GM15510 (cell line): ENCODE results near the gene CDK5.

ENCODE experiments used
- POLR2A ChIP-seq: IDR thresholded peaks from 3 replicates; pipeline ENCODE4 v1.6.1; 2011; ENCODE audit warnings: borderline replicate concordance; ENCODE audit not compliant: insufficient read length; ENCODE audit errors: extremely low read depth

The CDK5 gene

DNA sequence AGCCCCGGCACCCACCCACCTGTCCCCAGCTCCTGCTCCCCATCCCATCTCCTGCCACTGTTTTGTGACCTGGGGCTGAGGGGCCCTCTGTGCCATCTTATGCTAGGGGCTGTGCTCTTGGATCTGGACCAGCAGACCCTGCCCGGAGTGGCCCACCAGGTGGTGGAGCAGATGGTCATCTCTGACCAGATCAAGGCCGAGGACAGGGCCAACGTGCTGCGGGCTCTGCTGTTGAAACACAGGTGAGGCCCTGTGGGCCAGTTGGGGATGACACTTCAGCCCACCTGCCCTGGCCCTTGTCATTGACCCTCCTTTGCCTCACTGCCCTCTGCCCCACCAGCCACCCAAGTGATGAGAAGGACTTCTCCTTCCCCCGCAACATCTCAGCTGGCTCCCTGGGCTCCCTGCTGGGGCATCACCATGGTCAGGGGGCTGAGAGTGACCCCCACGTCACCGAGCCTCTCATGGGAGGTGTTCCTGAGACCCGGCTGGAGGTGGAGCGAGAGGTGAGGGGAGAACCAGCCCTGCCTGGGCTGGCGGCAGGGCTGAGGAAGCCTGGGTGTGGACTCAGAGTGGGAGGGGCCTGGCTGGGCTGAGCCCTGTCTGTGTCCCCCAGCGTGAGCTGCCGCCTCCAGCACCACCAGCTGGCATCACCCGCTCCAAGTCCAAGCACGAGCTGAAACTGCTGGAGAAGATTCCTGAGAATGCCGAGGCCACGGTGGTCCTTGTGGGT, 12.3 kb upstream of the CDK5 start:
- no peak for TF ChIP-seq POLR2A

DNA sequence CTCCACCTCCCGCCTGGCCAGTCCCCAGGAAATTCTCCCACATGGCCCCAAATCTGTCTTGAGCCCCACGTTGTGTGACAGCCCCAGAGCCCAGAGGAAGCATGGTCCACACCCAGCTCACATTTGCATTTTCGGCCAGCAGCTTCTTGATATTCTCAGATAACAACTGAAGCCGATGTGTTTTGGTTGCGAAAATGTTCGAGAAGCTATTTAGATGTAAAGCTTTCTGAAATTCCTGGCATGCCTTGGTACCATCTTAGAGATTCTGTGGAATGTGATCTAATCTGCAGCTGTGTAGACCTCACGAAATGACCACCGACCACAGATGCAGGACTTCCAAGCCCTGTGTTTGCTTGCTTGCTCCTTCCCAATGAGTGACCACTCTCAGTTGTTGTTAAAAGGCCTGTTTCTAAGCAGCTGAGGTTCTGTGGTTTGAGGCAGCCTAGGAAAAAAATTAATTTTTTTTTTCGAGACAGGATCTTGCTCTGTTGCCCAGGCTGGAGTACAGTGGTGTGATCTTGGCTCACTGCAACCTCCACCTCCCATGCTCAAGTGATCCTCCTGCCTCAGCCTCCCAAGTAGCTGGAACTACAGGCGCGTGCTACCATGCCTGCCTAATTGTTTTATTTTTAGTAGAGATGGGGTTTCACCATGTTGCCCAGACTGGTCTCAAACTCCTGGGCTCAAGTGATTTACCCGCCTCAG, 10.5 kb upstream of the CDK5 start:
- no peak for TF ChIP-seq POLR2A

DNA sequence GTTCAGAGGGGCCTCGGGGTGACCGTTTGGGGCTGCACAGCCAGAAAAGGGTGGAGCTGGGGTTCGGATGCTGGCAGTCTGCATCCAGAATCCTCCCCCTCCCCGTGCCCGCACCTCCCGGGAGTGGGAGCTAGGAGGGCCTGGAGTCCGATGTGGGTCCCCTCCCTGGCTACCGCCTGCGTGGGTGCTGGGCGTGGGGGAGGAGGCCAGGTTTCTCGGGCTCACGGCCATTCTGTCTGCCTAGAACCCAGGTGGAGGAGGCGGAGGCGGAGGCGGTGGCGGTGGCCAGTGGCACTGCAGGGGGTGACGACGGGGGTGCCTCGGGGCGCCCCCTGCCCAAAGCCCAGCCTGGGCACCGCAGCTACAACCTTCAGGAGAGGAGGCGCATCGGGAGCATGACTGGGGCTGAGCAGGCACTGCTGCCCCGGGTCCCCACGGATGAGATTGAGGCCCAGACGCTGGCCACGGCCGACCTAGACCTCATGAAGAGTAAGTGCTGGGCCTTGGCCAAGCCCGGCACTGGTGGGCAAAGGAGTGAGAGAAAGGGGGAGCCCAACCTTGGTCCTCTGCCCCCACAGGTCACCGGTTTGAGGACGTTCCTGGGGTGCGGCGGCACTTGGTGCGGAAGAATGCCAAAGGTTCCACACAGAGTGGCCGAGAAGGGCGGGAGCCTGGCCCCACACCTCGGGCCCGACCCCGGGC, 8.7 kb upstream of the CDK5 start:
- no peak for TF ChIP-seq POLR2A

DNA sequence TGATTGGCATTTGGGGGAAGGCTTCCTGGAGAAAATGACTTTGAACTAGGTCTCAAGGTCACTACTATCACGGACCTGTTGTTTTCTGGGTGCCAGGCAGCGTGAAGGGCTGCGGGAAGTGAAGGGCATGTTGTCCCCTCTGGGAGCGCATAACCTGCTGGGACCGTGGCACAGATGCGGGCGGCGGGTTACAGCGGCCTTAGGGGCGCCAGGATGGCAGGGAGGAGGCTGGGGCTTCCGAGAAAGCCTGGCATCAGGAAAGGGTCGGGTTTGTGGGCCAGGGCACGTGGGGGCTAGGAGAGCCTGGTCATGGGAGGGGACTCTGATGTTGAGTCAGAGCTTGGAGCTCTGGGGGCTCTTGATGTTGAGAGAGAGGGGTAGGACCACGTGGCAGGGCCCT, 7.8 kb upstream of the CDK5 start:
- TF ChIP-seq POLR2A = no peak

DNA sequence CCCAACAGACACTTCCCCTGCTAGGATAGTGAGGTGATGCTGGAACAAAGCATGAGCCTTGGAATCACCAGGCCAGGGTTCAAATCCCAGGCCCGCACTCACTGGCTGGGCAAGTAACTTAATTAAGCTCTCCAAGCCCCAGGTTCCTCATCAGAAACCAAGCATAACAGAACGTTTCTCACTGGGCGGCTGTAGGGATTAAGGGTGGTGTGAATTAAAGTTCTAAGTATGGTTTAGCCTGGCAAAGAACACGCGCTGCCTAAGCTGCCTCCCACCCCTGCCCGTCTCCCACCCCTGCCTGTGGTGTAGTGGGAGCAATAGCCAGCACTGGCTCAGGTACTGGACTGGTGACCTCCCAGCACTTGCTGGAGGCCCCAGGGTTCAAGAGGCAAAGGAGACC, 7.3 kb upstream of the CDK5 start:
- no peak for TF ChIP-seq POLR2A

DNA sequence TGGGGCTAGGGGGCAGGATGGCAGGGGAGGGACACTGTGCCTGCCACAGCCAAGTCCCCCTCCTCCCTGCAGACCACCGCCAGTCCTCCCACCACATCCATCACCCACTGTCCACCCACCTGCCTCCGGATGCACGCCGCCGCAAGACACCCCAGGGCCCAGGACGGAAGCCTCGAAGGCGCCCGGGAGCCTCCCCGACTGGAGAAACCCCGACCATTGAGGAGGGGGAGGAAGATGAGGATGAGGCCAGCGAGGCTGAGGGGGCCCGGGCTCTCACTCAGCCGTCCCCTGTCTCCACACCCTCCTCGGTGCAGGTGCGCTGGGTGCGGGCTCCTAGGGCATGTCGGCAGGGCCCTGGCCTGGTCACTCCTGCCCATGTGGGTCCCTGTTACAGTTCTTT, 6.8 kb upstream of the CDK5 start:
- TF ChIP-seq POLR2A = no peak

DNA sequence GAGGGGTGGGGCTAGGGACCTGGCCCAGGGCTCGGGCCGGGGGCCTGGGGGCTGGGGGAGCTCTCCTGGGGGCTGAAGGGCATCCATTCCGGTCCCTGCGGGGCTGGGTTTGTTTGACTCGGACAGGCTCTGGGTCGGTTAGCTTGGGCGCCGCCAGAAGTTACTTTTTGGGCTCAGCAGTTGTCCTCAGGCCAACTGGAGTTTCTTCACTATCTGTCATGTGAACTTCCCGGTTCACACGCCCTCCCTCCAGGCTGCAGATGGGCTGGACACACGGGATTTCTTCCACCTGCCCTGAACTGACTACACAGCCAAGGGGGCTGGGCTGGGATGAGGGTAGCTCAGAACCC, 5.5 kb upstream of the CDK5 start:
- TF ChIP-seq POLR2A = no peak

DNA sequence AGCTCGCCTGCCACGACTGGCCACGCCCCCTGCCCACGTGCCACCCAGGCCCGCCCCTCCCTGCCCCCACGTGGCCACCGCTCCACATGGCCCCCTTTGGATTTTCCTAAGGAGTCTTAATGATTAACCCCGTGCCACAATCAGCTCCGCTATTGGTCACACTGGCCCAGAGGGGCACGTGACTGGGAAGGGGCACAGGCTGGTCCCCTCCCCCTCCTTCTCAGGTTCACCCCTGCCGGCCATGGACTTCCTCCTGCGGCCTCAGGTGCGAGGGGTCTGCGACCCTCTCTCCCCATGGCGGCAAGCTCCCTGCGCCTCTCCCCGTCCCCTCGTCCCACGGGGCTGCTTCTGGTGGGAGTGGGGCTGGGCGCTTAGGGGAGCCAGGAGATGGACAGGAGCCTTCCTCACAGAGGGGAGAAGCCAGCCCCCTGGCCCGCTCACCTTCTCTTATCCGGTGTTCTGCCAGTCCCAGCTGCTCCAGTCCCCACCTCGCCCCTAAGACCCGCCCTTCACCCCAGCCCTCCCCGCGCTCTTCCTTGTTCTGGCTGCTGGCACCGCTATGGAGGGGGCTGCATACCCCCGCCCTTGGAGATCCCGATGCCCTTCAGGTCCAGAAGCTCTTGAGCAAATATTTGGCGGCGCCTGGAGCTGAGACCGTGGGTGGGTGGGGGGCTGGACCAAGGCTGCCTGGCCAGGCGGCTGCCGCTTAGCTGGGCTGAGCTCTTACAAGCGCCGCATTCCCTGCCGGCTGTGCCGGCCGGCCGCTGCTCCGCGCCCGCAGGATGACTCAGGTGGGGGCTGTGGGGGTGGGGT, 4.9 kb upstream of the CDK5 start:
- no peak for TF ChIP-seq POLR2A

DNA sequence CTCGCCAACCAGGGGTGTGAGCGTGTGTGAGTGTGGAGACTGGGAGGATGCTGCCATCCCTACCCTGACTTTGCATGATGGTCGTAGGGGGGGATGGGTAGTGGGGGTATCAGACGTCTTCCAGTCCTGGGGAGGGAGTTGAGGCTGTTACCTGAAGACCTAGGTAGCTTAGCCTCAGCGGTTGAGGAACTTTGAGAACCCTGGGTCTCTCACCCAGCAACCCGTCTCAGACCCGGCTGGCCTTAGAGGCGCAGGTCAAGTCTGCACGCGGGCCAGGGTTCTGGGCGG, 4.4 kb upstream of the CDK5 start:
- no peak for TF ChIP-seq POLR2A

DNA sequence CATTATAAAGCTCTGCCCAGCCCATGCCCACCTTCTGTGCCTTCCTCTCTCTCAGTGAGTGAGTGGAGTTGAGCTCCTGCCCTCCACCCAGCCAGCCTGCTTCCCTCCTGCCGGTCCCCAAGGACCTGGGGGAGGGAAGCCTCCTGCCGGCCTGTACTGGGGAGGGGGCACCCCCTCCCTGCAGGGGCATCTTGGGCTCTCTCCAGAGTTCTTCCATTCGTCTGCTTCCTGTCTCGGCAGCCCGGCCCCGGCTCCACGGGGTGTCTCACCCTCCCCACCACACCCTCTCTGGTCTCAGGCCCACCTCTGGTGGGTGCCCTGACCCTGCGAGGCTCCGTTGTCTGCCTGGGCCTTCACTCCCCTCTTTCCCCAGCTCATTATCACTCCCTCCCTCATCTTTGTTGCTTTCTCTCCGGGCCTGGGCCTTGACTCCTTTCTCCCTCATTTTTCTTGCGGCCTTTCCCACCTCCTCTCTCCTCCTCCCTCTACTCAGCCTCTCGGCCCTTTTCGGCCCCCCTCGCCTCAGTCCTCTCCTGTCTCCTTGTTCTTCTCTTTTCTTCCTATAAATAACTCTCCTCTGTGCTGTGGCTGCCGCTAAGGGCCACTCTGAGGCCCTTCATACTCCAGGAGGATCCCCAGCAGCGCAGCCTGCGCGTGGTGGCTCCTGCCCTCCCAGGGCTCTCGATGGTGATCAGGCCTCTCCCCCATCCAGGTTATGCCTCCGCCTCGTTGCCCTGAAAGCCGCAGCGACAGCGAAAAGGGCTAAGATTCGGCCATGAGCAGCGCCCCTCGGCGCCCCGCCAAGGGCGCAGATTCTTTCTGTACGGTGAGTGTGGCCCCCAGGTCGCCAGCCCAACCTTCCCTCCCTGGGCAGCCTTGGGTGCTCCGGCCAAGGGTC, 3.8 kb upstream of the CDK5 start:
- no peak for TF ChIP-seq POLR2A

DNA sequence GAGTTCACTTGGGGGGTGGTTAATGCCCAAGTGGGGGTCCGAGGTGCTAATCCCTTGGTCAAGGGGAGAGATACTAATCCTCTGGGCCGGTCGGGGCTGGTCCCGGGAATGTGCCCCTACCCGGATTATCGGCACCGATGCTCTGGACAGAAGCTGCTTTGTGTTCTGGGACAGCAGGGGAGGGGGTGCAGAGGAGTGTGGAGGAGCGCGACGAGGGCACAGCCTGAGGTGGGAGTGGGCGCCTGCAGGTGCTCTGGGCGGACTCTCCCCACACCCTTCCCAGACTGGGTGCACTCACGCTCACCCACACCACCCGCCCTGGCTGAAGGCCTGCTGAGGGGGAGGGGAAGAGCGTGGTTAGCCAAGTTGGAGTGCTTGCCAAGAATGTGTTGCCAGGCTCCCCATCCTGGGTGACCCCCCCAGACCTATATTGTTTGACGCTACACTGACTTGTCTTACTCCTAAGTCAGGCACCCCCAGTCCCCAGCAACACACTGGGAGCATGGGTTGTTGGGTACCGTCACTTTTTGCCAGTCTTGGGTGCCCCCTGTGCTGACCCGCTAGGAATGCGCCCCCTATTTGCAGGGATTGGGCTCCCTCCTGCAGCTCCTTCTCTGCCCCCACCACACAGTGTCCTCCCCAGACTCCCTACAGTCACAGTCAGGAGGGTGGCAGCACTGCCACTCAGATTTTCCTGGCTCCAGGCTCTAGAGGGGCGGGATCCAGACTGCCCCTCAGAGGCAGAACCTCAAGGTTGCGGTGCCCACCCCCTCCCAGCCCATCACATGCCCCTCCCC, 2.9 kb upstream of the CDK5 start:
- TF ChIP-seq POLR2A = no peak

DNA sequence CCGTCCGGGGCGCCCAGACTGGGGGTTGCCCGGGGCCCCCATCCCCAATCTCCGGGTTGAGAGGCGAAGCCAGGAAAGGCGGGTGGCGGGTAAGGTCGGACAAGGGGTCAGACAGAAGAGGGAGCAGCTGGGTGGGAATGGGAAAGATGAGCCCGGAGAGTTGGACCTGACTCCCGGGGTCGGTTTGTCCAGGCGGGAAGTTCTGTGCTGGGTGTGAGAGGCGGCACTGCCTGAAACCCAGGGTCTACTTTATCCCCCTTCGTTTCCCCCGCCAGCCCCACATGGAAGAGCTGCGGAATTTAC, 2.4 kb upstream of the CDK5 start:
- no peak for TF ChIP-seq POLR2A

DNA sequence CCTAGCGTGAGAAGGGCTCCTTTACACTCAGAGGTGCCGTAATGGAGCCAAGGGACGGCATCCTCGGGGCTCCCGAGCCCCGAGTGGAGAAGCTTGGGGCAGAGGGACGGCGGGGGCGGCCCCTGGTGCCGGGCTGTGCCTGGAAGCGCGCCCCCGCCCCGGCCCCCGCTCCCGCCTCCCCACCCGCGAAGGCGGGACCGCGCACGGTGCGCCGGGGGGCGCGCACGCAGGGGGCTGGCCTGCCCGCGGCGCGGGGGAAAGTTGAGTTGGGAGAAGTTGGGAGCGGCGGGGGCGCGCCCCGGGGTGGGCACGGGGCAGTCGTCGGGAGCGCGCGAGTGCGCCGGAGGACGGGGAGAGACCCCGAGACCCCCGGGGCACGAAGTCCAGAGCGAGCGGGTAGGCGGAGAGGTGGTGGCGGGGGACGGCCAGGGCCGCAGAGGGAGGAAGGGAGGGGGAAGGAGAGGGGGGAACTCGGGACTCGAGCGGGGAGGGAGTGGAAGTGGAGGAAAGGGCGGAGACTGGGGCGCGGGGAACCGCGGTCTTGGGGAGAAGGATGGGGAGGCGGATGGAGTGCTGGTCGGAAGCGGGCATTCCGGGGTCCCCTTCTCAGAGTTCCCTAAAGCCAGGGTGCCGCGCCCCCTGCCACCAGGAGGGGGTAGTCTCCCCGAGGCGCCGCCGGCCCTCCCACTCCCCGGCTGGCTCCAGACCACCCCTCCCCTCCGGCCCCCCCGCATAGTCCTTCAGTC, 1.8 kb upstream of the CDK5 start, which contains the start of gene SLC4A2:
SLC4A2 (plus strand) TSS at position 223 of the 746 bp plus-strand sequence. CDS start 2,399 bp downstream, outside the sequence.
- peak; percentile 59 for TF ChIP-seq POLR2A
